GM18517 (cell line): ENCODE data around the gene TMEM132D.

Experiments used
- ATAC-seq: cut with Tn5 transposase; IDR thresholded peaks from one replicate; pipeline ENCODE4 v1.9.1; 2021; ENCODE audit warnings: mild to moderate bottlenecking, moderate library complexity; ENCODE audit not compliant: unreplicated experiment

Gene TMEM132D

GRCh38 chr12:129750421-129750820, 153.4 kb downstream of the TMEM132D start:
- ATAC-seq, result no peak

GRCh38 chr12:129746318-129746717, 157.5 kb downstream of the TMEM132D start:
- no peak for ATAC-seq

- no peak for ATAC-seq
These were observed 174.7 kb downstream of the TMEM132D start for GRCh38 chr12:129729170-129729569.

- no peak for ATAC-seq
These were observed 176.7 kb downstream of the TMEM132D start for GRCh38 chr12:129727100-129727499.

- no peak for ATAC-seq
These were observed 180.6 kb downstream of the TMEM132D start for GRCh38 chr12:129723260-129723659.

GRCh38 chr12:129720618-129721017, 183.2 kb downstream of the TMEM132D start:
- no peak for ATAC-seq

GRCh38 chr12:129719416-129719815, 184.4 kb downstream of the TMEM132D start:
- no peak for ATAC-seq

GRCh38 chr12:129717438-129717837, 186.4 kb downstream of the TMEM132D start:
- no peak for ATAC-seq

GRCh38 chr12:129716825-129717224, 187.0 kb downstream of the TMEM132D start:
- no peak for ATAC-seq

- ATAC-seq, result no peak
These were observed 197.1 kb downstream of the TMEM132D start for GRCh38 chr12:129706716-129707115.

GRCh38 chr12:129704232-129704830, 199.5 kb downstream of the TMEM132D start:
- no peak for ATAC-seq

- ATAC-seq, result no peak
These were observed 202.2 kb downstream of the TMEM132D start for GRCh38 chr12:129701631-129702101.

- ATAC-seq, result no peak
These were observed 203.8 kb downstream of the TMEM132D start for GRCh38 chr12:129700036-129700435.

- no peak for ATAC-seq
These were observed 206.9 kb downstream of the TMEM132D start for GRCh38 chr12:129696926-129697325.

GRCh38 chr12:129696405-129696804, 207.4 kb downstream of the TMEM132D start:
- ATAC-seq, result no peak

GRCh38 chr12:129693731-129694130, 210.1 kb downstream of the TMEM132D start:
- no peak for ATAC-seq

- ATAC-seq, result no peak
These were observed 216.1 kb downstream of the TMEM132D start for GRCh38 chr12:129687731-129688130.

- ATAC-seq, result no peak
These were observed 222.0 kb downstream of the TMEM132D start for GRCh38 chr12:129681830-129682229.

GRCh38 chr12:129681151-129681550, 222.7 kb downstream of the TMEM132D start:
- no peak for ATAC-seq

- ATAC-seq, result no peak
These were observed 227.4 kb downstream of the TMEM132D start for GRCh38 chr12:129676411-129676810.

GRCh38 chr12:129675947-129676346, 227.9 kb downstream of the TMEM132D start:
- ATAC-seq, result no peak

- ATAC-seq, result no peak
These were observed 228.3 kb downstream of the TMEM132D start for GRCh38 chr12:129675496-129675895.

GRCh38 chr12:129673806-129674205, 230.0 kb downstream of the TMEM132D start:
- no peak for ATAC-seq
